Thyroid gland (tissue), 4 donors: ENCODE results near the gene ZNF804A. TPM values are rescaled to one million over a fixed set of nuclear protein-coding genes. Genes with fewer than 3 reads are reported as not detected.

Experiments
- DNase-seq, 2 donors: peaks; one replicate each; pipeline ENCODE4 v3.0.0-alpha.2; 2019
- H3K27ac ChIP-seq, 3 donors: fragments of 200-600 bp; sonication (generic); 1 replicate in 2 of 3; 2 replicates in 1 of 3; pipeline ENCODE4 v1.5.1; 2016 to 2019; ENCODE audit warnings: mild to moderate bottlenecking in 1 of 3, moderate library complexity in 1 of 3
- H3K27me3 ChIP-seq: fragments of 200-600 bp; sonication (generic); one replicate; pipeline ENCODE4 v1.5.1; 2019
- H3K36me3 ChIP-seq, 2 donors: fragments of 200-600 bp; sonication (generic); one replicate each; pipeline ENCODE4 v1.5.1; 2016 to 2019
- H3K4me1 ChIP-seq, 2 donors: fragments of 200-600 bp; sonication (generic); one replicate each; pipeline ENCODE4 v1.5.1; 2017 to 2019
- H3K4me3 ChIP-seq, 3 donors: fragments of 200-600 bp; sonication (generic); replicated peaks in 1 of 3; 1 replicate in 2 of 3; 2 replicates in 1 of 3; pipeline ENCODE4 v1.5.1; 2016; ENCODE audit warnings: mild to moderate bottlenecking in 1 of 3
- H3K9me3 ChIP-seq: fragments of 200-600 bp; sonication (generic); one replicate; pipeline ENCODE4 v1.5.1; 2017
- CTCF ChIP-seq, 6 experiments: fragments of 200-600 bp in 3 of 6; fragments of 450-650 bp in 3 of 6; sonication (generic) in 3 of 6; IDR thresholded peaks; one replicate each; pipeline ENCODE4 v1.5.1; 2016 to 2019; ENCODE audit warnings: antibody characterized with exemption in 6 of 6, mild to moderate bottlenecking in 2 of 6, inconsistent platforms in 1 of 6, moderate library complexity in 1 of 6
- POLR2A ChIP-seq, 2 donors: fragments of 450-650 bp; IDR thresholded peaks; one replicate each; pipeline ENCODE4 v1.6.1; 2017; ENCODE audit warnings: antibody characterized with exemption in 2 of 2, mild to moderate bottlenecking in 2 of 2, moderate library complexity in 1 of 2
- WGBS, 2 donors: methylation state at CpG; one replicate each; pipeline ENCODE4 v1.1.5; 2017; 5-methylcytosine and 5-hydroxymethylcytosine counted together
- intact Hi-C: fragments of 100-400 bp; cut with DNase I; formaldehyde crosslinking; loops from one replicate; pipeline ENCODE4 v1.15.1; 2023
- total RNA-seq, 4 donors: library from RNA; depleted of rRNA; stranded (reverse); fragments of >200 nt; gene quantifications; one replicate each; pipeline ENCODE4 v1.2.3, GENCODE V29; 2016

Gene ZNF804A
- total RNA-seq, 4 donors from 2014 or later = 0.49 to 1.2 TPM; not detected in 2

GRCh38 chr2:184814421-184814820 is 216.1 kb downstream of the ZNF804A start:
- 48 to 50% methylated on average over 3 of the region's 3 CpGs for WGBS, 2 donors
- intact Hi-C loops = no loop called here
- no peak for TF ChIP-seq CTCF (IDR thresholded peaks at IDR 0.05)
- TF ChIP-seq POLR2A (IDR thresholded peaks at IDR 0.05) = no peak

GRCh38 chr2:184815824-184816223 is 217.5 kb downstream of the ZNF804A start:
- Histone ChIP-seq H3K36me3 (no peaks in the 10 kb centered on the region), H3K4me1 (no peaks in the 10 kb centered on the region), H3K27ac (no peak overlapping the region), H3K4me3 (no peak overlapping the region), H3K9me3 (no peaks in the 10 kb centered on the region), H3K27me3 (no peaks in the 10 kb centered on the region)
- intact Hi-C loops = no loop called here
- WGBS, 2 donors = 53 to 76% methylated on average over 1 of the region's 1 CpG
- TF ChIP-seq CTCF (IDR thresholded peaks at IDR 0.05) (no peak), POLR2A (IDR thresholded peaks at IDR 0.05) (no peak)
- no peak for DNase-seq

More at GRCh38 chr2:184814421-184814820, 216.1 kb downstream of the ZNF804A start:
- Histone ChIP-seq H3K36me3 (no peaks in the 10 kb centered on the region), H3K4me1 (no peaks in the 10 kb centered on the region), H3K9me3 (no peaks in the 10 kb centered on the region), H3K27me3 (no peaks in the 10 kb centered on the region), H3K27ac (no peak overlapping the region), H3K4me3 (no peak overlapping the region)
- DNase-seq = no peak

GRCh38 chr2:184824597-184824996 is 226.3 kb downstream of the ZNF804A start:
- Histone ChIP-seq H3K27ac (no peak overlapping the region), H3K4me3 (no peak overlapping the region), H3K27me3 (no peaks in the 10 kb centered on the region), H3K36me3 (no peaks in the 10 kb centered on the region), H3K9me3 (no peaks in the 10 kb centered on the region), H3K4me1 (no peaks in the 10 kb centered on the region)
- 35 to 45% methylated on average over 2 of the region's 2 CpGs for WGBS, 2 donors
- intact Hi-C loops = no loop called here
- TF ChIP-seq POLR2A (IDR thresholded peaks at IDR 0.05) (no peak), CTCF (IDR thresholded peaks at IDR 0.05) (no peak)
- DNase-seq = no peak

GRCh38 chr2:184830531-184830930 is 232.2 kb downstream of the ZNF804A start:
- Histone ChIP-seq H3K27me3 (no peaks in the 10 kb centered on the region), H3K36me3 (no peaks in the 10 kb centered on the region), H3K9me3 (no peaks in the 10 kb centered on the region), H3K27ac (no peak overlapping the region), H3K4me3 (no peak overlapping the region), H3K4me1 (no peaks in the 10 kb centered on the region)
- 86 to 93% methylated on average over 1 of the region's 1 CpG for WGBS, 2 donors
- no peak for DNase-seq
- no peak for TF ChIP-seq POLR2A (IDR thresholded peaks at IDR 0.05)
- no peak for TF ChIP-seq CTCF (IDR thresholded peaks at IDR 0.05)
- intact Hi-C loops = no loop called here

GRCh38 chr2:184834699-184835397 is 236.5 kb downstream of the ZNF804A start:
- Histone ChIP-seq H3K9me3 (no peaks in the 10 kb centered on the region), H3K27me3 (no peaks in the 10 kb centered on the region), H3K36me3 (no peaks in the 10 kb centered on the region), H3K4me1 (no peaks in the 10 kb centered on the region), H3K27ac (no peak overlapping the region), H3K4me3 (no peak overlapping the region)
- intact Hi-C loops = no loop called here
- TF ChIP-seq CTCF (IDR thresholded peaks at IDR 0.05) (no peak), POLR2A (IDR thresholded peaks at IDR 0.05) (no peak)
- no peak for DNase-seq
